Mesendoderm (in vitro differentiated cells): Measurements from ENCODE around the gene PALD1.
A peak's percentile ranks its signal among the peaks of the same experiment; 100 is the strongest.

ENCODE experiments used
- DNase-seq: peaks from one replicate; pipeline ENCODE4 v3.0.0; 2013
- H2AK5ac ChIP-seq: 2 replicates; pipeline ENCODE4 v1.6.1; 2013; ENCODE audit warnings: low read length, inconsistent platforms
- H2BK120ac ChIP-seq: 2 replicates; pipeline ENCODE4 v1.6.1; 2013; ENCODE audit warnings: low read depth, mild to moderate bottlenecking, low read length, moderate library complexity, mixed read lengths
- H2BK15ac ChIP-seq: replicated peaks from 2 replicates; pipeline ENCODE4 v1.6.1; 2013; ENCODE audit warnings: low read depth, mild to moderate bottlenecking, moderate library complexity
- H2BK5ac ChIP-seq: 2 replicates; pipeline ENCODE4 v1.6.1; 2013; ENCODE audit warnings: low read length, inconsistent platforms
- H3K18ac ChIP-seq: 2 replicates; pipeline ENCODE4 v1.6.1; 2013; ENCODE audit warnings: mild to moderate bottlenecking, low read length, mixed read lengths
- H3K23ac ChIP-seq: one replicate; pipeline ENCODE4 v1.6.1; 2013; ENCODE audit warnings: low read length
- H3K27ac ChIP-seq: 2 replicates; pipeline ENCODE4 v1.5.1; 2013; ENCODE audit warnings: low read depth, mild to moderate bottlenecking, inconsistent platforms, low read length, moderate library complexity
- H3K27me3 ChIP-seq: 2 replicates; pipeline ENCODE4 v1.6.1; 2013; ENCODE audit warnings: low read length, control low read depth, mild to moderate bottlenecking, inconsistent platforms; ENCODE audit not compliant: insufficient read depth, poor library complexity
- H3K36me3 ChIP-seq: 2 replicates; pipeline ENCODE4 v1.6.1; 2013; ENCODE audit warnings: low read length, inconsistent platforms; ENCODE audit not compliant: control insufficient read depth, insufficient read depth
- H3K4ac ChIP-seq: one replicate; pipeline ENCODE4 v1.6.1; 2013; ENCODE audit warnings: low read depth, mild to moderate bottlenecking, low read length, moderate library complexity
- H3K4me1 ChIP-seq: 2 replicates; pipeline ENCODE4 v1.6.1; 2013; ENCODE audit warnings: low read depth, low read length, inconsistent platforms; ENCODE audit not compliant: control insufficient read depth
- H3K4me2 ChIP-seq: 2 replicates; pipeline ENCODE4 v1.6.1; 2013; ENCODE audit warnings: low read length
- H3K4me3 ChIP-seq: 2 replicates; pipeline ENCODE4 v1.5.1; 2013; ENCODE audit warnings: mild to moderate bottlenecking, low read length
- H3K56ac ChIP-seq: one replicate; pipeline ENCODE4 v1.6.1; 2013; ENCODE audit warnings: low read length
- H3K79me1 ChIP-seq: 2 replicates; pipeline ENCODE4 v1.6.1; 2013; ENCODE audit warnings: low read length, inconsistent platforms
- H3K79me2 ChIP-seq: 2 replicates; pipeline ENCODE4 v1.6.1; 2013; ENCODE audit warnings: mild to moderate bottlenecking, low read length; ENCODE audit not compliant: control insufficient read depth, insufficient read depth
- H3K9ac ChIP-seq: 2 replicates; pipeline ENCODE4 v1.6.1; 2013; ENCODE audit warnings: low read length, inconsistent platforms
- H4K5ac ChIP-seq: one replicate; pipeline ENCODE4 v1.6.1; 2013; ENCODE audit warnings: low read length
- H4K8ac ChIP-seq: one replicate; pipeline ENCODE4 v1.6.1; 2013; ENCODE audit warnings: low read depth, mild to moderate bottlenecking, control low read depth, low read length, moderate library complexity
- WGBS: extraction: QIAGEN DNeasy Blood & Tissue Kit; methylation state at CpG from one replicate; pipeline ENCODE4 v1.1.7; 2013; ENCODE audit warnings: low lambda C conversion rate, missing lambda C conversion rate; ENCODE audit not compliant: insufficient coverage; ENCODE audit errors: extremely low coverage; 5-methylcytosine and 5-hydroxymethylcytosine counted together

PALD1 gene

GRCh38 chr10:70571636-70572439, 93.3 kb downstream of the PALD1 start:
- H3K4ac ChIP-seq: no peak overlapping the region
- no peak overlapping the region for H2BK120ac ChIP-seq
- no peaks in the 10 kb centered on the region for H3K79me2 ChIP-seq
- no peak overlapping the region for H3K4me3 ChIP-seq
- no peak overlapping the region for H3K23ac ChIP-seq
- H3K79me1 ChIP-seq: no peaks in the 10 kb centered on the region
- no peak overlapping the region for H3K18ac ChIP-seq
- no peak overlapping the region for H3K9ac ChIP-seq
- H4K8ac ChIP-seq: no peak overlapping the region
- no peak overlapping the region for H3K4me2 ChIP-seq
- no peak overlapping the region for H4K5ac ChIP-seq
- H2BK5ac ChIP-seq: no peak overlapping the region
- H3K27me3 ChIP-seq: no peaks in the 10 kb centered on the region
- no peak overlapping the region for H2BK15ac ChIP-seq
- no peak for DNase-seq
- no peak overlapping the region for H3K27ac ChIP-seq
- no peaks in the 10 kb centered on the region for H3K4me1 ChIP-seq
- no peaks in the 10 kb centered on the region for H3K36me3 ChIP-seq
- no peak overlapping the region for H2AK5ac ChIP-seq
- H3K56ac ChIP-seq: no peak overlapping the region
- WGBS: no CpG with 5 or more reads among the region's 16 CpGs

GRCh38 chr10:70573599-70574506, 95.3 kb downstream of the PALD1 start:
- Histone ChIP-seq H3K36me3 (no peaks in the 10 kb centered on the region), H3K79me2 (no peaks in the 10 kb centered on the region), H4K8ac (no peak overlapping the region), H3K23ac (no peak overlapping the region), H3K9ac (no peak overlapping the region), H3K27ac (no peak overlapping the region), H3K4ac (no peak overlapping the region), H2BK120ac (no peak overlapping the region), H4K5ac (no peak overlapping the region), H3K18ac (no peak overlapping the region), H3K79me1 (no peaks in the 10 kb centered on the region), H3K4me1 (no peaks in the 10 kb centered on the region), H3K4me2 (no peak overlapping the region), H2BK15ac (no peak overlapping the region), H3K27me3 (no peaks in the 10 kb centered on the region), H3K56ac (no peak overlapping the region), H2AK5ac (no peak overlapping the region), H2BK5ac (no peak overlapping the region), H3K4me3 (no peak overlapping the region)
- no peak for DNase-seq
- no CpG with 5 or more reads among the region's 11 CpGs for WGBS

- Histone ChIP-seq H3K23ac (no peak overlapping the region), H3K56ac (no peak overlapping the region), H2BK120ac (no peak overlapping the region), H2AK5ac (no peak overlapping the region), H3K18ac (no peak overlapping the region), H3K79me2 (no peaks in the 10 kb centered on the region), H3K79me1 (no peaks in the 10 kb centered on the region), H3K9ac (no peak overlapping the region), H3K4me1 (no peaks in the 10 kb centered on the region), H2BK15ac (no peak overlapping the region), H3K36me3 (no peaks in the 10 kb centered on the region), H4K8ac (no peak overlapping the region), H3K4me2 (no peak overlapping the region), H4K5ac (no peak overlapping the region), H2BK5ac (no peak overlapping the region), H3K4me3 (no peak overlapping the region), H3K4ac (no peak overlapping the region), H3K27me3 (no peaks in the 10 kb centered on the region), H3K27ac (no peak overlapping the region)
- no peak for DNase-seq
- no CpG with 5 or more reads among the region's 4 CpGs for WGBS
Observed at GRCh38 chr10:70575486-70575873, 96.9 kb downstream of the PALD1 start.

GRCh38 chr10:70575874-70576802, 97.6 kb downstream of the PALD1 start:
- Histone ChIP-seq H3K36me3 (no peaks in the 10 kb centered on the region), H3K4ac (no peak overlapping the region), H3K79me1 (no peaks in the 10 kb centered on the region), H4K8ac (no peak overlapping the region), H2AK5ac (no peak overlapping the region), H3K56ac (no peak overlapping the region), H2BK120ac (no peak overlapping the region), H4K5ac (no peak overlapping the region), H3K9ac (no peak overlapping the region), H3K4me3 (no peak overlapping the region), H3K27ac (no peak overlapping the region), H3K27me3 (no peaks in the 10 kb centered on the region), H3K4me1 (no peaks in the 10 kb centered on the region), H3K4me2 (no peak overlapping the region), H3K23ac (no peak overlapping the region), H3K18ac (no peak overlapping the region), H3K79me2 (no peaks in the 10 kb centered on the region), H2BK5ac (no peak overlapping the region), H2BK15ac (no peak overlapping the region)
- no CpG with 5 or more reads among the region's 12 CpGs for WGBS
- peak; percentile 26 for DNase-seq

- Histone ChIP-seq H3K9ac (no peak overlapping the region), H3K4me2 (no peak overlapping the region), H3K18ac (no peak overlapping the region), H2BK15ac (no peak overlapping the region), H3K4me3 (no peak overlapping the region), H3K79me2 (no peaks in the 10 kb centered on the region), H4K8ac (no peak overlapping the region), H3K4ac (no peak overlapping the region), H2BK5ac (no peak overlapping the region), H3K4me1 (no peaks in the 10 kb centered on the region), H2BK120ac (no peak overlapping the region), H3K36me3 (no peaks in the 10 kb centered on the region), H3K27me3 (no peaks in the 10 kb centered on the region), H3K27ac (no peak overlapping the region), H2AK5ac (no peak overlapping the region), H3K79me1 (no peaks in the 10 kb centered on the region), H3K56ac (no peak overlapping the region), H4K5ac (no peak overlapping the region), H3K23ac (no peak overlapping the region)
- DNase-seq: no peak
- WGBS: no CpG with 5 or more reads among the region's 2 CpGs
Observed at GRCh38 chr10:70576803-70577517, 98.4 kb downstream of the PALD1 start.
